ENCODE results near the gene PROSER2.

- TF ChIP-seq ZNF274 (IDR thresholded peaks at IDR 0.05; ENCODE audit: low read depth, low read length) (no peak), YY1 (IDR thresholded peaks at IDR 0.05; ENCODE audit: insufficient read depth, insufficient read length) (no peak), SUZ12 (IDR thresholded peaks at IDR 0.05; ENCODE audit: extremely low read depth, insufficient read depth, insufficient read length) (no peak)
Measured at GRCh38 chr10:11913079-11913641, 90.0 kb downstream of the PROSER2 start.
